ENCODE measurements around the gene OTOS. TPM values are rescaled to one million over a fixed set of nuclear protein-coding genes. Genes with fewer than 3 reads are reported as not detected.

Gene OTOS
- polyA plus RNA-seq, 1 experiment = not detected

DNA sequence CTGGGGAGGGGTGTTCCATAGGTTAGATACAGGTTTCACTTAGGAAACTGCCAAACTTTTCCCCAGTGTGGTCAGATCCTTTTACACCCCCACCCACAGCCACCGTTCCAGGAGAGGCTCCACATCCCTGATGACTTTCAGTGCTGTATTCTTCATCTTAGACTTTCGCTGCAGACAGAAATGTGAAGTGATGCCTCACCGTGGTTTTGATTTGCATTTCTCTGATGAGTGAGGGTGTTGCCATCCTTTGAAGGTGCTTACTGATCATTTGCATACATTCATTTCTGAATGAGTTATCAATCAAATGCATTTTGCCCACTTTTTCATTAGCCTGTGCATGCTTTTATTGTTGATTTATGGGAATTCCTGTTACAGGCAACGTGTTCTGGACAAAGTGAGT is 19.3 kb downstream of the OTOS start:
- H3K4me3 ChIP-seq (ENCODE audit: low read depth, low read length) = no peak overlapping the region
- H3K9me3 ChIP-seq (ENCODE audit: control insufficient read depth, insufficient read depth, low read length) = no peaks in the 10 kb centered on the region
- no peak for DNase-seq (ENCODE audit: low read depth, low spot score)
- TF ChIP-seq, protein P1, sequence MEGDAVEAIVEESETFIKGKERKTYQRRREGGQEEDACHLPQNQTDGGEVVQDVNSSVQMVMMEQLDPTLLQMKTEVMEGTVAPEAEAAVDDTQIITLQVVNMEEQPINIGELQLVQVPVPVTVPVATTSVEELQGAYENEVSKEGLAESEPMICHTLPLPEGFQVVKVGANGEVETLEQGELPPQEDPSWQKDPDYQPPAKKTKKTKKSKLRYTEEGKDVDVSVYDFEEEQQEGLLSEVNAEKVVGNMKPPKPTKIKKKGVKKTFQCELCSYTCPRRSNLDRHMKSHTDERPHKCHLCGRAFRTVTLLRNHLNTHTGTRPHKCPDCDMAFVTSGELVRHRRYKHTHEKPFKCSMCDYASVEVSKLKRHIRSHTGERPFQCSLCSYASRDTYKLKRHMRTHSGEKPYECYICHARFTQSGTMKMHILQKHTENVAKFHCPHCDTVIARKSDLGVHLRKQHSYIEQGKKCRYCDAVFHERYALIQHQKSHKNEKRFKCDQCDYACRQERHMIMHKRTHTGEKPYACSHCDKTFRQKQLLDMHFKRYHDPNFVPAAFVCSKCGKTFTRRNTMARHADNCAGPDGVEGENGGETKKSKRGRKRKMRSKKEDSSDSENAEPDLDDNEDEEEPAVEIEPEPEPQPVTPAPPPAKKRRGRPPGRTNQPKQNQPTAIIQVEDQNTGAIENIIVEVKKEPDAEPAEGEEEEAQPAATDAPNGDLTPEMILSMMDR (IDR thresholded peaks at IDR 0.05; ENCODE audit: low read depth, low read length) = no peak
- no peak overlapping the region for H3K27ac ChIP-seq (ENCODE audit: low read depth, low read length)
- ChIA-PET POLR2A (no interaction called here), CTCF (no interaction called here)
- H3K27me3 ChIP-seq (ENCODE audit: control insufficient read depth, insufficient read depth, low read length) = no peaks in the 10 kb centered on the region

DNA sequence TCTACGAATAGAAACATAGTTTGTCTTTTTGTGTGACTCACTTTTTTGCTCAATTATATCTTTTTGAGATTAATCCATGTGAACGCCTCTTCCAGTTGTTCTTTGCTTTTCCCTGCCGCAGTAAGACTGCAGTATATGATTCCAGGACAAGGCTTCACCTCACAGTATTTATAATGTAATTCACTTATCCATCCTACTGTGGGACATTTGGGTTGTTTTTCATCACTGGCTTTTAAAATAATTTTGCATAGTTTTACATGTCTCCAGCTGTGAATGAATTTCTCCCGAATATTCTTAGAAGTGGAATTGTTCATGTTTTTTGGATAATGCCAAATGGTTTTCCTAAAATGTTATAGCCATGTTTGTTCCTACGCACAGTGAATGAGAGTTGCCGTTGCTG is 26.2 kb downstream of the OTOS start:
- ChIA-PET POLR2A (no interaction called here), CTCF (interaction anchor here (2.2 kb wide), 1 partner anchor 53 kb away, joined by 9 read pairs; no protein-coding TSS in a partner anchor)
- Histone ChIP-seq H3K27me3 (ENCODE audit: control insufficient read depth, insufficient read depth, low read length) (peaks cover 20% of the 10 kb centered on the region), H3K27ac (ENCODE audit: low read depth, low read length) (no peak overlapping the region), H3K4me3 (ENCODE audit: low read depth, low read length) (no peak overlapping the region), H3K9me3 (ENCODE audit: control insufficient read depth, insufficient read depth, low read length) (no peaks in the 10 kb centered on the region)
- TF ChIP-seq, protein P1 (IDR thresholded peaks at IDR 0.05; ENCODE audit: low read depth, low read length) = no peak
- no peak for DNase-seq (ENCODE audit: low read depth, low spot score)

DNA sequence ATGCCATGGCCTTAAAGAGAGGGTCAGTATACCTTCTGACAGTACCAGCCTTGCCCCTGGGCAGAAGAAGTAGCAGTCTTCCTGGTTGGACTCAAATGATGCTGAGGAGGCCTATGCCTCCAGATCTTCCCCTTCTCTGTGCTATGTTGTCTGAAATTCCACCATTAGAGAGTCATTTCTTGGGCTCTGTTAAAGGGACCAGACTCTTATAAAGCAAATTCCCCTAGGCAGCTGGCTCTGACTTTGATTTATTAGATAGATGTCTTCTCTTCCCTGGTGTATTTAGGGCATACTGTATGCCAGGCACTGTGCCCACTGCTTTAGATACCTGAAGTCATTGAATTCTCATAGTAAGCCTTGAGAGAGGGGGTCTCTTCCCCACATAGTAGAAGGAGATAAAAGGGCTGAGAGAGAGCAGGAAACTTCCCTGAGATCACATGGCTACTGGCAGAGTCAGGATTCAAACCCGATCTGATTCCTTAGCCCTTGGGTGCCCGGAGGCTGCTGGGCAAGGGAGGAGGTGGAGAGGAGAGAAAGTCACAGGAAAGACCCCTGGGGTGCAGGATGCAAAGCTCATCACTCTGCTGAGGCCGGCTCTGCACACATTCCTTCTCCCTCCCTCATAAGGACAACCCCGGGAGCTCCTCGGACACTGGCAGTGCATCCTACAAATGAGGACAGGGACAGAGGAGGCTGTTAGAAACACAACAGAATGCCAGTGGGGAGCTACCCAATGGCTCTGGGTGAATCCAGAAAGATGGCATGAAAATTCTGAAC is 27.4 kb downstream of the OTOS start:
- ChIA-PET POLR2A (no interaction called here), CTCF (interaction anchor here (0.5 to 1.7 kb wide), 2 partner anchors 31 to 54 kb away, joined by 3 to 5 read pairs; no protein-coding TSS in a partner anchor)
- no peak for DNase-seq (ENCODE audit: low read depth, low spot score)
- no peak overlapping the region for H3K4me3 ChIP-seq (ENCODE audit: low read depth, low read length)
- H3K27me3 ChIP-seq (ENCODE audit: control insufficient read depth, insufficient read depth, low read length) = peaks cover 20% of the 10 kb centered on the region
- TF ChIP-seq, protein P1 (IDR thresholded peaks at IDR 0.05; ENCODE audit: low read depth, low read length) = no peak
- no peaks in the 10 kb centered on the region for H3K9me3 ChIP-seq (ENCODE audit: control insufficient read depth, insufficient read depth, low read length)
- no peak overlapping the region for H3K27ac ChIP-seq (ENCODE audit: low read depth, low read length)

DNA sequence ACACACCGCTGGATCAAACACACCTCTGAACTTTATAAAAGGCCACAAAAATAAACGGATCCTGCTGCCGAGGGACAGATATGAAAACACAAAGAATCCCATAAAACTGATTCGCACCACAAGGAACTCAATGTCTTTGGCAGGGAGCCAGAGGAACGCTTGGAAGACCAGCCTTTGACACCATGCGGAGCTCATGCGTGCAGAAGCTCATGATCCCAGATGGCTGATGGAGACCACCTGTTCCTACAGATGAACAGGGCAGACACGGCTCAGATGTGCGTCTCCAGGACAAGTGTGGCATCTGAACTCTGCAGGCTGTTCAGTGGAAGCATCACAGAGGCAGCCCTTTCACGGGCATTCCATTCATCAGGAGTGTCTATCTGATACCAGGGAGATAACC is 29.2 kb downstream of the OTOS start:
- H3K27me3 ChIP-seq (ENCODE audit: control insufficient read depth, insufficient read depth, low read length) = peaks cover 20% of the 10 kb centered on the region
- ChIA-PET CTCF (interaction anchor here (0.7 kb wide), 1 partner anchor 28 kb away, joined by 3 read pairs; no protein-coding TSS in a partner anchor), POLR2A (no interaction called here)
- no peak overlapping the region for H3K4me3 ChIP-seq (ENCODE audit: low read depth, low read length)
- no peaks in the 10 kb centered on the region for H3K9me3 ChIP-seq (ENCODE audit: control insufficient read depth, insufficient read depth, low read length)
- H3K27ac ChIP-seq (ENCODE audit: low read depth, low read length) = no peak overlapping the region
- DNase-seq (ENCODE audit: low read depth, low spot score) = no peak
- TF ChIP-seq, protein P1 (IDR thresholded peaks at IDR 0.05; ENCODE audit: low read depth, low read length) = no peak

DNA sequence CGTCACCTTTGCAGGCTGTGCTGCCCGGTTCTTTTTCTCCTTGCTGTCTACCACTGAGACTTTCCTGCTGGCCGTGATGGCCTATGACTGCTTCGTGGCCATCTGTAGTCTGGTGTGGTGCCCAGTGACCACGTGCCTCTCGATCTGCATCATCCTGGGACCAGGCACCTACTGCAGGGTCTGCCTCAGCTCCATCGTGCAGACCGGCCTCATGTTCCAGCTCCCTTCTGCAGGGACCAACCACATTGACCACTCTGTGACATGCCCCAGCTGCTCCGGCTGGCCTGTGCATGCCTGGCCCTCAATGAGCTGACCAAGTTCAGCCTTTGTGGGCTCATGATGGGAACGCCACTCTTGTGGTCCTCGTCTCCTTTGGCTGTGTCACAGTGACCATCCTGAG is 31.1 kb downstream of the OTOS start:
- H3K27ac ChIP-seq (ENCODE audit: low read depth, low read length) = no peak overlapping the region
- CTCF ChIA-PET = no interaction called here
- no peak overlapping the region for H3K4me3 ChIP-seq (ENCODE audit: low read depth, low read length)
- TF ChIP-seq, protein P1 (IDR thresholded peaks at IDR 0.05; ENCODE audit: low read depth, low read length) = no peak
- POLR2A ChIA-PET = no interaction called here
- no peaks in the 10 kb centered on the region for H3K9me3 ChIP-seq (ENCODE audit: control insufficient read depth, insufficient read depth, low read length)
- no peak for DNase-seq (ENCODE audit: low read depth, low spot score)
- H3K27me3 ChIP-seq (ENCODE audit: control insufficient read depth, insufficient read depth, low read length) = peaks cover 14% of the 10 kb centered on the region

All from AG04450 (cell line).